ENCODE measurements around the gene AUTS2. TPM values are rescaled to one million over a fixed set of nuclear protein-coding genes. Genes with fewer than 3 reads are reported as not detected.

Gene AUTS2
- total and polyA plus RNA-seq, 2 of the 8 experiments (the other 6 are each of a cell fraction or from before 2014, with no cell fraction given) = 25.9 to 101 TPM

DNA sequence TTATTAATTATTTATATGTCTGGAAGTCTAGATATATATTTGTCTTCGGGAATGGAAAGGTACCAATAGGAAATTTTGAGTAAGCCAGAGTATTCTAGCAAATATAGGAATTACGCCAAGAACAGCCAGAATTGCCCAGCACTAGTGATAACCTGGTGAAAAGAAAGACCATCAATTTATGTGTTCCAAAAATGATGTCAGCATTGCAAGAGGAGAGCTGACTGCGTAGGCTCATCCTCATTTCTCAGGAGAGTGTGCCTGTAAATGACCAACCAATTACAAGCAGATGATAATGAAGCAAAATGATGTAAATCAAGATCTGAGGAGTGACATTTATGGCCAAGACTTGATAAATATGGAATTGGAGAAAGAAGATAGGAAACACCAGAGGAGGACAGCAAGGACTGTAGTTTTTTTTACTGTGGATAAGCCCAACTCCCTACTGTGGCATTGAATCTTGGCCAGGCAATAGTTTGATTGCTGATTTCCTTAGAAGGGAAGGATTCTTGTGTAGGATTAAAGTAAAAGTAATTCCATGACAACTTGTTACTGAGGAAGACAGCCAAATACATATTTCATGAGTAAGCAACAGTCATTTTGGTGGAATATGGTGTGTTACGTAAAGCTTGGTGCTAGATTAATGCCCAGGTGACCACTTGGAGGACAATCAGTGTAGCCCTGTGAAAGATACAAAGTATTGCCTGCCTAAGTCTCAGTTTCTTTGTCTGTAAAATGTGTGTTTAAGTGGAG lies 590.8 kb downstream of the AUTS2 start:
- H3K56ac ChIP-seq (replicated peaks; ENCODE audit: insufficient read length, low read depth, low read length) = no peak overlapping the region
- H2AK5ac ChIP-seq (ENCODE audit: low read depth, low read length) = no peak overlapping the region
- H3K79me2 ChIP-seq (ENCODE audit: control insufficient read depth in 1 of 2, insufficient read depth in 2 of 2, low read length in 2 of 2) = no peaks in the 10 kb centered on the region
- no peaks in the 10 kb centered on the region for H3K23me2 ChIP-seq (ENCODE audit: low read depth, low read length)
- H2AFZ ChIP-seq (ENCODE audit: low read length) = no peak overlapping the region
- H4K8ac ChIP-seq (ENCODE audit: extremely low read depth, insufficient read depth, low read length) = no peak overlapping the region
- H3K27me3 ChIP-seq (replicated peaks in 1 of 4; ENCODE audit: control insufficient read depth in 3 of 4, extremely low read depth in 1 of 4, insufficient read depth in 3 of 4, low read length in 3 of 4) = no peaks in the 10 kb centered on the region
- H3K4me2 ChIP-seq (ENCODE audit: insufficient read depth in 1 of 2, low read depth in 2 of 2, low read length in 2 of 2) = no peak overlapping the region
- no peak overlapping the region for H3K23ac ChIP-seq (ENCODE audit: insufficient read length)
- H3K36me3 ChIP-seq (ENCODE audit: control insufficient read depth in 2 of 4, insufficient read depth in 4 of 4, low read length in 3 of 4) = no peaks in the 10 kb centered on the region
- no peak overlapping the region for H2BK12ac ChIP-seq (ENCODE audit: low read depth, low read length)
- no peak overlapping the region for H3K9ac ChIP-seq (replicated peaks in 1 of 4; ENCODE audit: extremely low read depth in 1 of 4, low read depth in 3 of 4, low read length in 3 of 4)
- no peak for FAIRE-seq
- no peaks in the 10 kb centered on the region for H4K20me1 ChIP-seq (replicated peaks in 1 of 2; ENCODE audit: control insufficient read depth in 1 of 2, insufficient read depth in 2 of 2, low read length in 2 of 2)
- H3K4me3 ChIP-seq (ENCODE audit: extremely low read depth in 1 of 4, insufficient read depth in 2 of 4, low read depth in 3 of 4, low read length in 4 of 4) = no peak overlapping the region
- H3K14ac ChIP-seq (ENCODE audit: insufficient read length) = no peak overlapping the region
- no peak overlapping the region for H2BK5ac ChIP-seq (ENCODE audit: low read depth, low read length)
- ChIA-PET CTCF (ENCODE audit: partially characterized antibody) (no interaction called here), POLR2A (ENCODE audit: partially characterized antibody) (no interaction called here)
- no peaks in the 10 kb centered on the region for H3K4me1 ChIP-seq (replicated peaks in 1 of 4; ENCODE audit: control insufficient read depth in 3 of 4, insufficient read depth in 4 of 4, low read length in 3 of 4)
- H2BK20ac ChIP-seq (ENCODE audit: low read length) = no peak overlapping the region
- no peak overlapping the region for H2BK120ac ChIP-seq (replicated peaks; ENCODE audit: low read depth, low read length)
- no peak overlapping the region for H2BK15ac ChIP-seq (ENCODE audit: low read length)
- WGBS, 2 experiments (ENCODE audit: extremely low coverage in 1 of 2, insufficient coverage in 1 of 2, insufficient read length in 1 of 2, insufficient replicate concordance in 2 of 2, low coverage in 1 of 2, low lambda C conversion rate in 2 of 2, missing lambda C conversion rate in 1 of 2) = 90% methylated on average over 4 of the region's 4 CpGs; no CpG with 5 or more reads in 1 of the 2 experiments
- H3K18ac ChIP-seq (ENCODE audit: extremely low read depth, low read length) = no peak overlapping the region
- no peak overlapping the region for H3K4ac ChIP-seq (replicated peaks; ENCODE audit: insufficient read length, low read depth, low read length)
- H4K91ac ChIP-seq (replicated peaks; ENCODE audit: insufficient read length, low read length) = no peak overlapping the region
- no peaks in the 10 kb centered on the region for H3K79me1 ChIP-seq (ENCODE audit: low read depth, low read length)
- no peak overlapping the region for H3K27ac ChIP-seq (ENCODE audit: low read depth, low read length)
- peaks cover 4 to 6% of the 10 kb centered on the region in 2 experiments; a peak in 3 of 4 replicates for H3K9me3 ChIP-seq (ENCODE audit: insufficient read depth in 2 of 2, low read depth in 1 of 2, low read length in 1 of 2)
- no peak for DNase-seq (ENCODE audit: low read depth in 1 of 2, low spot score in 2 of 2)
- H4K5ac ChIP-seq (ENCODE audit: insufficient read length, low read depth, low read length) = no peak overlapping the region
- TF ChIP-seq EP300 (IDR thresholded peaks at IDR 0.05; ENCODE audit: borderline replicate concordance in 1 of 2, low read depth in 2 of 2, low read length in 2 of 2) (no peak), TCF12 (IDR thresholded peaks at IDR 0.05; ENCODE audit: low read depth, low read length) (no peak), CBX5 (IDR thresholded peaks at IDR 0.05; ENCODE audit: low read depth, low read length) (no peak), CHD1 (IDR thresholded peaks at IDR 0.05; ENCODE audit: low read depth, low read length) (no peak), TBP (IDR thresholded peaks at IDR 0.05; ENCODE audit: low read depth, low read length) (no peak), MAFK (IDR thresholded peaks at IDR 0.05; ENCODE audit: low read depth, low read length) (no peak), BACH1 (IDR thresholded peaks at IDR 0.05; ENCODE audit: low read length) (no peak), TAF7 (optimal IDR thresholded peaks at IDR 0.05; ENCODE audit: borderline replicate concordance, low read depth, low read length) (no peak), CBX8 (IDR thresholded peaks at IDR 0.05; ENCODE audit: borderline replicate concordance, low read depth, low read length) (no peak), RAD21 (IDR thresholded peaks at IDR 0.05 in 1 of 2, conservative IDR thresholded peaks at IDR 0.05 in 1 of 2; ENCODE audit: low read depth in 2 of 2, low read length in 2 of 2) (no peak)
- TF ChIP-seq, protein P1, sequence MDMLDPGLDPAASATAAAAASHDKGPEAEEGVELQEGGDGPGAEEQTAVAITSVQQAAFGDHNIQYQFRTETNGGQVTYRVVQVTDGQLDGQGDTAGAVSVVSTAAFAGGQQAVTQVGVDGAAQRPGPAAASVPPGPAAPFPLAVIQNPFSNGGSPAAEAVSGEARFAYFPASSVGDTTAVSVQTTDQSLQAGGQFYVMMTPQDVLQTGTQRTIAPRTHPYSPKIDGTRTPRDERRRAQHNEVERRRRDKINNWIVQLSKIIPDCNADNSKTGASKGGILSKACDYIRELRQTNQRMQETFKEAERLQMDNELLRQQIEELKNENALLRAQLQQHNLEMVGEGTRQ (IDR thresholded peaks at IDR 0.05; ENCODE audit: low read length) = no peak
- TF ChIP-seq, protein P2, sequence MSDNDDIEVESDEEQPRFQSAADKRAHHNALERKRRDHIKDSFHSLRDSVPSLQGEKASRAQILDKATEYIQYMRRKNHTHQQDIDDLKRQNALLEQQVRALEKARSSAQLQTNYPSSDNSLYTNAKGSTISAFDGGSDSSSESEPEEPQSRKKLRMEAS (IDR thresholded peaks at IDR 0.05) = no peak
